KMS-11 (cell line): Measurements from ENCODE around the gene RALB.

Source experiments
- H2AFZ ChIP-seq: fragments of 200-600 bp; sonication (generic); 2 replicates; pipeline ENCODE4 v1.6.1; 2016; ENCODE audit warnings: antibody characterized with exemption, mixed run types, low read depth
- H3K27ac ChIP-seq: fragments of 200-600 bp; sonication (generic); 2 replicates; pipeline ENCODE4 v1.6.1; 2016; ENCODE audit warnings: mild to moderate bottlenecking, mixed run types
- H3K27me3 ChIP-seq: fragments of 200-600 bp; sonication (generic); 2 replicates; pipeline ENCODE4 v1.6.1; 2017; ENCODE audit warnings: mild to moderate bottlenecking, low read depth, mixed run types, moderate library complexity; ENCODE audit not compliant: insufficient read depth
- H3K36me3 ChIP-seq: fragments of 200-600 bp; sonication (generic); 2 replicates; pipeline ENCODE4 v1.6.1; 2017; ENCODE audit warnings: mild to moderate bottlenecking, mixed run types; ENCODE audit not compliant: insufficient read depth
- H3K4me1 ChIP-seq: fragments of 200-600 bp; sonication (generic); 2 replicates; pipeline ENCODE4 v1.6.1; 2016; ENCODE audit warnings: mild to moderate bottlenecking, low read depth, mixed run types; ENCODE audit not compliant: poor library complexity, severe bottlenecking
- H3K4me2 ChIP-seq: fragments of 200-600 bp; sonication (generic); 2 replicates; pipeline ENCODE4 v1.7.0; 2016; ENCODE audit warnings: mild to moderate bottlenecking, mixed run types
- H3K4me3 ChIP-seq: fragments of 200-600 bp; sonication (generic); IDR thresholded peaks from 2 replicates; pipeline ENCODE4 v1.6.1; 2017; ENCODE audit warnings: low read depth, low read length, mixed read lengths; ENCODE audit not compliant: insufficient read depth
- H3K79me2 ChIP-seq: fragments of 200-600 bp; sonication (generic); 2 replicates; pipeline ENCODE4 v1.6.1; 2016; ENCODE audit warnings: low read depth, mixed run types; ENCODE audit not compliant: insufficient read depth
- H3K9ac ChIP-seq: fragments of 200-600 bp; sonication (generic); 2 replicates; pipeline ENCODE4 v1.6.1; 2016; ENCODE audit warnings: mild to moderate bottlenecking, mixed run types
- H4K20me1 ChIP-seq: fragments of 200-600 bp; sonication (generic); 2 replicates; pipeline ENCODE4 v1.6.1; 2016; ENCODE audit warnings: mild to moderate bottlenecking, mixed run types; ENCODE audit not compliant: insufficient read depth
- CTCF ChIP-seq: fragments of 200-600 bp; sonication (generic); conservative IDR thresholded peaks from 2 replicates; pipeline ENCODE4 v1.6.1; 2017; ENCODE audit warnings: low read depth, mild to moderate bottlenecking, antibody characterized with exemption, low read length, moderate library complexity, mixed read lengths

RALB gene

GRCh38 chr2:120251880-120252224, 800 bp upstream of the RALB start:
- Histone ChIP-seq H3K27me3 (no peaks in the 10 kb centered on the region), H3K79me2 (no peaks in the 10 kb centered on the region; the same call in 1 of the 2 replicates), H3K9ac (no peak overlapping the region), H3K36me3 (no peaks in the 10 kb centered on the region), H2AFZ (peak overlapping the region; percentile 73; the same call in 1 of the 2 replicates), H3K4me3 (no peak overlapping the region), H3K4me1 (peaks cover 15% of the 10 kb centered on the region), H3K4me2 (peak overlapping the region; percentile 86), H3K27ac (no peak overlapping the region), H4K20me1 (no peaks in the 10 kb centered on the region)
- no peak for TF ChIP-seq CTCF

GRCh38 chr2:120253021-120253882, 600 bp downstream of the RALB start:
- peaks cover 27% of the 10 kb centered on the region for H3K4me1 ChIP-seq
- no peaks in the 10 kb centered on the region for H3K36me3 ChIP-seq

GRCh38 chr2:120254178-120254577, 1.5 kb downstream of the RALB start:
- Histone ChIP-seq H3K4me2 (peak overlapping the region; percentile 51), H3K9ac (no peak overlapping the region), H3K27ac (no peak overlapping the region), H2AFZ (no peak overlapping the region), H3K4me1 (peaks cover 27% of the 10 kb centered on the region), H3K79me2 (peaks cover 5% of the 10 kb centered on the region; the same call in 1 of the 2 replicates), H3K27me3 (no peaks in the 10 kb centered on the region), H4K20me1 (no peaks in the 10 kb centered on the region), H3K36me3 (no peaks in the 10 kb centered on the region), H3K4me3 (no peak overlapping the region)
- TF ChIP-seq CTCF, result no peak

More at GRCh38 chr2:120253021-120253882, 600 bp downstream of the RALB start:
- H3K27me3 ChIP-seq, result no peaks in the 10 kb centered on the region
- no peak for TF ChIP-seq CTCF
- H3K4me3 ChIP-seq, result peak overlapping the region; percentile 72
- peaks cover 5% of the 10 kb centered on the region; the same call in 1 of the 2 replicates for H3K79me2 ChIP-seq
- H3K4me2 ChIP-seq, result peak overlapping the region; percentile 51
- H2AFZ ChIP-seq, result peak overlapping the region; percentile 49
- no peak overlapping the region for H3K27ac ChIP-seq
- peak overlapping the region; percentile 35; the same call in 1 of the 2 replicates for H3K9ac ChIP-seq
- H4K20me1 ChIP-seq, result no peaks in the 10 kb centered on the region

GRCh38 chr2:120255071-120255470, 2.4 kb downstream of the RALB start:
- Histone ChIP-seq H3K27ac (no peak overlapping the region), H3K9ac (no peak overlapping the region), H3K27me3 (no peaks in the 10 kb centered on the region), H3K4me3 (no peak overlapping the region), H3K4me2 (no peak overlapping the region), H3K4me1 (peaks cover 27% of the 10 kb centered on the region), H2AFZ (no peak overlapping the region), H3K36me3 (no peaks in the 10 kb centered on the region), H3K79me2 (peaks cover 5% of the 10 kb centered on the region; the same call in 1 of the 2 replicates), H4K20me1 (no peaks in the 10 kb centered on the region)
- TF ChIP-seq CTCF, result no peak
